HG03103 (cell line): Measurements from ENCODE around the gene TRIM24.
"Not testable (repeated sequence)": the region's sequence is repeated elsewhere in the genome, so short reads cannot be mapped to it uniquely, and the experiment has no call there.

Experiments used
- ATAC-seq: cut with Tn5 transposase; IDR thresholded peaks from one replicate; pipeline ENCODE4 v1.9.1; 2021; ENCODE audit warnings: low read depth; ENCODE audit not compliant: unreplicated experiment

Gene TRIM24

GRCh38 chr7:138459413-138460175 is 465 bp upstream of the TRIM24 start:
- peak; percentile 70 for ATAC-seq

GRCh38 chr7:138460649-138461607 is 869 bp downstream of the TRIM24 start:
- peak; percentile 30 for ATAC-seq

- not testable (repeated sequence) for ATAC-seq
Measured at GRCh38 chr7:138463291-138463618, 3.2 kb downstream of the TRIM24 start.

- ATAC-seq: no peak
Measured at GRCh38 chr7:138465046-138465445, 5.0 kb downstream of the TRIM24 start.

GRCh38 chr7:138466069-138466756 is 6.2 kb downstream of the TRIM24 start:
- not testable (repeated sequence) for ATAC-seq

GRCh38 chr7:138468244-138469123 is 8.4 kb downstream of the TRIM24 start:
- ATAC-seq: no peak

- ATAC-seq: no peak
Measured at GRCh38 chr7:138470391-138471157, 10.5 kb downstream of the TRIM24 start.

GRCh38 chr7:138472292-138473079 is 12.4 kb downstream of the TRIM24 start:
- no peak for ATAC-seq

GRCh38 chr7:138475377-138475776 is 15.3 kb downstream of the TRIM24 start:
- no peak for ATAC-seq

GRCh38 chr7:138477081-138477578 is 17.1 kb downstream of the TRIM24 start:
- ATAC-seq: no peak

GRCh38 chr7:138477581-138477980 is 17.5 kb downstream of the TRIM24 start:
- no peak for ATAC-seq

- ATAC-seq: peak; percentile 59
Measured at GRCh38 chr7:138478499-138478908, 18.4 kb downstream of the TRIM24 start.

- no peak for ATAC-seq
Measured at GRCh38 chr7:138480527-138480926, 20.5 kb downstream of the TRIM24 start.

- ATAC-seq: no peak
Measured at GRCh38 chr7:138481447-138482380, 21.7 kb downstream of the TRIM24 start.

GRCh38 chr7:138483531-138483930 is 23.5 kb downstream of the TRIM24 start:
- no peak for ATAC-seq

GRCh38 chr7:138485508-138485907 is 25.4 kb downstream of the TRIM24 start:
- not testable (repeated sequence) for ATAC-seq

- not testable (repeated sequence) for ATAC-seq
Measured at GRCh38 chr7:138489139-138489538, 29.1 kb downstream of the TRIM24 start.
